Body of pancreas (tissue), 4 donors: ENCODE data around the gene IFFO2. TPM values are rescaled to one million over a fixed set of nuclear protein-coding genes. Genes with fewer than 3 reads are reported as not detected.

ENCODE experiments used
- ATAC-seq: fragments of 150-250 bp; one replicate; pipeline ENCODE4 v1.9.1; 2016
- DNase-seq, 4 donors: peaks; one replicate each; pipeline ENCODE4 v3.0.0-alpha.2; 2019
- H3K27ac ChIP-seq, 4 donors: fragments of 200-600 bp; sonication (generic); 1 replicate in 3 of 4; 2 replicates in 1 of 4; pipeline versions ENCODE4 v1.5.1 to v1.6.1; 2016 to 2019; ENCODE audit warnings: mild to moderate bottlenecking in 1 of 4, mixed read lengths in 1 of 4, moderate library complexity in 1 of 4
- H3K27me3 ChIP-seq, 2 donors: fragments of 200-600 bp; sonication (generic); one replicate each; pipeline ENCODE4 v1.6.0; 2016; ENCODE audit warnings: mild to moderate bottlenecking in 1 of 2
- H3K36me3 ChIP-seq, 2 donors: fragments of 200-600 bp; sonication (generic); replicated peaks in 1 of 2; 2 replicates each; pipeline ENCODE4 v1.5.1; 2016; ENCODE audit warnings: low read depth in 2 of 2; ENCODE audit not compliant: insufficient read depth in 1 of 2
- H3K4me1 ChIP-seq: fragments of 200-600 bp; sonication (generic); one replicate; pipeline ENCODE4 v1.6.0; 2016
- H3K4me3 ChIP-seq, 2 donors: fragments of 200-600 bp; sonication (generic); 1 replicate in 1 of 2; 2 replicates in 1 of 2; pipeline ENCODE4 v1.5.1; 2016 to 2019
- H3K9me3 ChIP-seq, 3 donors: fragments of 200-600 bp; sonication (generic); 1 replicate in 2 of 3; 2 replicates in 1 of 3; pipeline ENCODE4 v1.5.1; 2016
- POLR2A ChIP-seq, 3 donors: fragments of 450-650 bp; IDR thresholded peaks; one replicate each; pipeline ENCODE4 v1.6.1; 2016; ENCODE audit warnings: antibody characterized with exemption in 3 of 3, mild to moderate bottlenecking in 2 of 3
- WGBS, 2 donors: methylation state at CpG; one replicate each; pipeline ENCODE4 v1.1.5; 2017; 5-methylcytosine and 5-hydroxymethylcytosine counted together
- intact Hi-C: fragments of 100-400 bp; cut with DNase I; formaldehyde crosslinking; loops from one replicate; pipeline ENCODE4 v1.15.1; 2023
- total RNA-seq, 2 donors: library from RNA; depleted of rRNA; stranded (reverse); fragments of >200 nt; gene quantifications; one replicate each; pipeline ENCODE4 v1.1.0, GENCODE V29; 2016
- TF ChIP-seq, protein P1 (sequence below), 7 experiments: fragments of 450-650 bp in 4 of 7; fragments of 200-600 bp in 3 of 7; sonication (generic) in 3 of 7; IDR thresholded peaks; one replicate each; pipeline ENCODE4 v1.5.1; 2016 to 2019; ENCODE audit warnings: antibody characterized with exemption in 7 of 7

The IFFO2 gene
- total RNA-seq, 2 donors from 2014 or later: 23.1 to 219 TPM

GRCh38 chr1:18926315-18927081, 30.0 kb downstream of the IFFO2 start:
- intact Hi-C loops: no loop called here
- H3K27me3 ChIP-seq: no peaks in the 10 kb centered on the region
- WGBS, 2 donors: 52 to 73% methylated on average over 6 to 13 of the region's 13 CpGs
- peak; percentile 27 for ATAC-seq
- H3K4me1 ChIP-seq: peaks cover 82% of the 10 kb centered on the region
- no peaks in the 10 kb centered on the region for H3K36me3 ChIP-seq
- DNase-seq: peak in 2 of 4 donors; percentile 45 to 74
- no peak overlapping the region for H3K4me3 ChIP-seq
- H3K9me3 ChIP-seq: no peaks in the 10 kb centered on the region
- H3K27ac ChIP-seq: peak overlapping the region in 3 of 4 donors; percentile 47 to 73 (median 72)
- no peak for TF ChIP-seq POLR2A (IDR thresholded peaks at IDR 0.05)
- TF ChIP-seq, protein P1, sequence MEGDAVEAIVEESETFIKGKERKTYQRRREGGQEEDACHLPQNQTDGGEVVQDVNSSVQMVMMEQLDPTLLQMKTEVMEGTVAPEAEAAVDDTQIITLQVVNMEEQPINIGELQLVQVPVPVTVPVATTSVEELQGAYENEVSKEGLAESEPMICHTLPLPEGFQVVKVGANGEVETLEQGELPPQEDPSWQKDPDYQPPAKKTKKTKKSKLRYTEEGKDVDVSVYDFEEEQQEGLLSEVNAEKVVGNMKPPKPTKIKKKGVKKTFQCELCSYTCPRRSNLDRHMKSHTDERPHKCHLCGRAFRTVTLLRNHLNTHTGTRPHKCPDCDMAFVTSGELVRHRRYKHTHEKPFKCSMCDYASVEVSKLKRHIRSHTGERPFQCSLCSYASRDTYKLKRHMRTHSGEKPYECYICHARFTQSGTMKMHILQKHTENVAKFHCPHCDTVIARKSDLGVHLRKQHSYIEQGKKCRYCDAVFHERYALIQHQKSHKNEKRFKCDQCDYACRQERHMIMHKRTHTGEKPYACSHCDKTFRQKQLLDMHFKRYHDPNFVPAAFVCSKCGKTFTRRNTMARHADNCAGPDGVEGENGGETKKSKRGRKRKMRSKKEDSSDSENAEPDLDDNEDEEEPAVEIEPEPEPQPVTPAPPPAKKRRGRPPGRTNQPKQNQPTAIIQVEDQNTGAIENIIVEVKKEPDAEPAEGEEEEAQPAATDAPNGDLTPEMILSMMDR (IDR thresholded peaks at IDR 0.05): no peak

GRCh38 chr1:18925279-18925678, 31.2 kb downstream of the IFFO2 start:
- no peak overlapping the region for H3K27ac ChIP-seq
- H3K9me3 ChIP-seq: no peaks in the 10 kb centered on the region
- H3K27me3 ChIP-seq: no peaks in the 10 kb centered on the region
- H3K4me1 ChIP-seq: peaks cover 77% of the 10 kb centered on the region
- H3K4me3 ChIP-seq: no peak overlapping the region
- 84 to 97% methylated on average over 8 to 9 of the region's 9 CpGs for WGBS, 2 donors
- no peaks in the 10 kb centered on the region for H3K36me3 ChIP-seq
- intact Hi-C loops: no loop called here
- ATAC-seq (no peak), DNase-seq (no peak)
- no peak for TF ChIP-seq POLR2A (IDR thresholded peaks at IDR 0.05)
- TF ChIP-seq, protein P1 (IDR thresholded peaks at IDR 0.05): no peak

DNA sequence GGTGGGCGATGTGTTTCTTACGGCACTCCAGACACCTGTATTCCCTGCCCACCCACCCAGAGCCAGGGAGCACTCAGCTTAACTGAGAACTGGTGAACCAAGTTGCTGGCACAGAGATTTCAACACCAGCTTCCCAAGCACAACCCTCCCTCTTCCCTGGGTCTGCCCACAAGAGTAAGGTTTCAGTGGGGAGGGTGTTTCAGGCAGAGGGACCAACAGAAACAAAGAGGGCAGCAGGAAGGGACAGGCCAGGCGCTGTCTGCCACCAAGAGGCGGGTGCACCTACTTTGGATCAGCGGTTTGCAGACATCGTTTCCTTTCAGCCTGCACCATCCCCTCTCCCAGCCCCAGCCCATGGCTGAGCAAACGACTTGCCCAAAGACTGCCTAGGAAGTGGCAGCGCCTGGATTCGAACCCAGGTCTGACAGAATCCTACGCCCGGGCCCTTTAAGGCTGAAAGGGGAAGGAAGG, 32.2 kb downstream of the IFFO2 start:
- 58 to 60% methylated on average over 10 to 11 of the region's 11 CpGs for WGBS, 2 donors
- intact Hi-C loops: no loop called here

DNA sequence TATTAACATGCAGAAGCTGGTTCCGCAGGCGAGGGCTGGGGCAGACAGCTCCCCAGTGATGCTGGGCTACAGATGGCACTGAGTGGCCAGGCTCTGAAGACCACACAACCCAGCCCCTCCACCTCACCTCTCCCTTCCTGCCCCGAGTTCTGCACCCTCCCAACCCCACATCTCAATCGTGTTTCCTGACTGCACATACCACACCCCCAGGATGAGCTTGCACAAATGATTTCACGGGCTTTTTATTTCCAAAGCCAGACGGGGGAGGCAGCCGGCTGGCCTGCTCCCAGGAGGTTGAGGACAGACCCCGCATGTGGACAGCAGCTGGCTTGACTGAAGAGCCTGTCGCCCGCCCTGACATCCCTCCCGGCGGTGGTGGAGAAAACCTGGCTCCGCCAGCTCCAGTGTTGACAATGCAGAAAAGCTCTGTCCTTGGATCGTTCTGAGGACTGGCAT, 32.7 kb downstream of the IFFO2 start:
- H3K4me3 ChIP-seq: no peak overlapping the region
- H3K27me3 ChIP-seq: no peaks in the 10 kb centered on the region
- DNase-seq (no peak), ATAC-seq (no peak)
- H3K27ac ChIP-seq: peak overlapping the region in 3 of 4 donors; percentile 9 to 81 (median 18)
- TF ChIP-seq, protein P1 (IDR thresholded peaks at IDR 0.05): no peak
- TF ChIP-seq POLR2A (IDR thresholded peaks at IDR 0.05): no peak
- intact Hi-C loops: no loop called here
- H3K4me1 ChIP-seq: peaks cover 63% of the 10 kb centered on the region
- H3K9me3 ChIP-seq: no peaks in the 10 kb centered on the region
- H3K36me3 ChIP-seq: no peaks in the 10 kb centered on the region
- WGBS, 2 donors: 47 to 55% methylated on average over 10 to 14 of the region's 14 CpGs

More for the DNA sequence above, 32.2 kb downstream of the IFFO2 start:
- Histone ChIP-seq H3K4me1 (peaks cover 67% of the 10 kb centered on the region), H3K4me3 (no peak overlapping the region), H3K36me3 (no peaks in the 10 kb centered on the region), H3K9me3 (no peaks in the 10 kb centered on the region), H3K27me3 (no peaks in the 10 kb centered on the region), H3K27ac (peak overlapping the region in 3 of 4 donors; percentile 18 to 81 (median 24))
- TF ChIP-seq, protein P1 (IDR thresholded peaks at IDR 0.05): no peak
- TF ChIP-seq POLR2A (IDR thresholded peaks at IDR 0.05): no peak
- DNase-seq (no peak), ATAC-seq (no peak)
